NCI-H446 (cell line): ENCODE results near the gene CFAP97D2.
A peak's percentile ranks its signal among the peaks of the same experiment; 100 is the strongest.
"Not testable (repeated sequence)": the region's sequence is repeated elsewhere in the genome, so short reads cannot be mapped to it uniquely, and the experiment has no call there.

Experiments
- DNase-seq, 2 experiments: peaks; one replicate each; lab custom pipeline; 2025; lab: John Stamatoyannopoulos, UW

The CFAP97D2 gene

DNA sequence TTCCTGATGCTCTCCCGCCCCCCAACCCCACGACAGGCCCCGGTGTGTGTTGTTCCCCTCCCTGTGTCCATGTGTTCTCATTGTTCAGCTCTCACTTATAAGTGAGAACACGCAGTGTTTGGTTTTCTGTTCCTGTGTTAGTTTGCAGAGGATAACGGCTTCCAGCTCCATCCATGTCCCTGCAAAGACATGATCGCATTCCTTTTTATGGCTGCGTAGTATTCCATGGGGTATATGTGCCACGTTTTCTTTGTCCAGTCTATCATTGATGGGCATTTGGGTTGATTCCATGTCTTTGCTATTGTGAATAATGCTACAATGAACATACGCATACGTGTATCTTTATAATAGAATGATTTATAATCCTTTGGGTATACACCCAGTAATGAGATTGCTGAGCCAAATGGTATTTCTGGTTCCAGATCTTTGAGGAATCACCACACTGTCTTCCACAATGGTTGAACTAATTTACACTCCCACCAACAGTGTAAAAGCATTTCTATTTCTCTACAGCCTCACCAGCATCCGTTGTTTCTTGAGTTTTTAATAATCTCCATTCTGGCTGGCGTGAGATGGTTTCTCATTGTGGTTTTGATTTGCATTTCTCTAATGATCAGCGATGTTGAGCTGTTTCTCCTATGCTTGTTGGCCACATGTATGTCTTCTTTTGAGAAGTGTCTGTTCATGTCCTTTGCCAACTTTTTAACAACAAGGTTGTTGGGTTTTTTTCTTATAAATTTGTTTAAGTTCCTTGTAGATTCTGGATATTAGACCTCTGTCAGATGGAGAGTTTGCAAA, 20.0 kb upstream of the CFAP97D2 start:
- DNase-seq, result not testable (repeated sequence)

DNA sequence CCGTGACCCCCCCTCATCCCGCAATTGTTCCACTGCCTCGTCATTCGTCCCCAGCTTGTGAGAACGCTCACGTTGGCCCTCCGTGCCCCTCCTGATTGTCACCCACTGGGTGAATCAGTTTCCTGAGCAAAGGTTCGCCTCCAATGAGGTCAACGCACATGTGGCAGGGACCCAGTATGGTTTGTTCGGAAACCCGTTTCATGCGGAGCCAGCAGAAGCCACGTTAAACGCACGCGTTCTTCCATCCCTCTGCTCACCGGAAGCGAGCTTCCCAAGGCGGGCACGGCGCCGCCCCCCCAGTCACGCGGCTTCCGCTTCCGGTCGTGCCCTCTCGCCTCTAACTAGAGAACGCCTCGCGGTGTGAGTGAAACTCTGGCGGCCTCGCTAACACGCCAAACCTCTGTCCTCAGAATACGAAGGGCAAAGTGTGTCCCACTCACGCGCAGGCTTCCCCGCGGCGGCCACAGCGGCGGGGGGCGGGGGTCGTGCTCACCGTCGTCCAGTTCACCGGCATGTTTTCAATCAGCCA, 18.0 kb upstream of the CFAP97D2 start:
- no peak for DNase-seq

- DNase-seq, result no peak
Observed at GRCh38 chr13:114161644-114162532, 17.2 kb upstream of the CFAP97D2 start.

GRCh38 chr13:114162533-114162922, 16.5 kb upstream of the CFAP97D2 start:
- no peak for DNase-seq

DNA sequence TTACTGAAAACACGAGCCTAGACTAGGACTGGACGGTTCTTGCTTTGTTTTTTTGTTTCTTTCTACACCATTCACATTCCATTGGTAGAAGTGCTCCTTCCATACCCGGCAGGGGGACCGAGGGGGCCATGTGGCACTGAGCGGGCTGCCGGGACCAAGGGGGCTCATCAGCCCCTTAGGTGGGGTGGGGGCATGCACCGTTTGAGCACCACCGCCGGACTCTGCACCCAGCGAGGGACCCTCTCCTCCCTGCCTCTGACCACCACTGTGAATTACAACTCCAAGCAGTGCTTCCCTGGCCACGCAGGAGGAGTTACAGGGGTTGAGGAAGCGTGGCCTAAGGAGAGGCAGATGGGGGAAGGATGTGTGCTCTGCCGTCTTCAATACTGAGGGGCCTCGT, 15.0 kb upstream of the CFAP97D2 start:
- no peak for DNase-seq

- DNase-seq, result no peak
Observed at GRCh38 chr13:114164681-114165429, 14.2 kb upstream of the CFAP97D2 start.

GRCh38 chr13:114166381-114167131, 12.5 kb upstream of the CFAP97D2 start:
- DNase-seq, result peak in 1 of 2 experiments; percentile 56

- DNase-seq, result no peak
Observed at GRCh38 chr13:114167426-114167825, 11.6 kb upstream of the CFAP97D2 start.

- no peak for DNase-seq
Observed at GRCh38 chr13:114167885-114168284, 11.2 kb upstream of the CFAP97D2 start.

DNA sequence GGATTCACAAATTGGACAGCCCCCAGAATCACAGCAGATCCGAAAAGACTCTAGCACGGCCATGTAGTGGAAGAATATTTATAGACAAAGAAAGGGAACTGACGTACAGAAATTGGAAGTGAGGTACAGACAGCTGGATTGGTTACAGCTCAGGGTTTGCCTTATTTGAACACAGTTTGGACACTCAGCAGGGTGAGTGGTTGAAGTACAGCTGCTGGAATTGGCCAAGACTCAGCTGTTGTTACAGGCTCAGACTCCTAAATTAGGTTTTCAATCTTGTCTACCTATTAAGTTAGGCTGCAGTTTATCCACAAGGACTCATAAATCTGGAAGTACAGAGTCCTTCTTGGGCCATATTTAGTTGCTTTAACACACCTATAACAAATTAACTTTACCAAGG, 5.8 kb upstream of the CFAP97D2 start:
- DNase-seq, result no peak

DNA sequence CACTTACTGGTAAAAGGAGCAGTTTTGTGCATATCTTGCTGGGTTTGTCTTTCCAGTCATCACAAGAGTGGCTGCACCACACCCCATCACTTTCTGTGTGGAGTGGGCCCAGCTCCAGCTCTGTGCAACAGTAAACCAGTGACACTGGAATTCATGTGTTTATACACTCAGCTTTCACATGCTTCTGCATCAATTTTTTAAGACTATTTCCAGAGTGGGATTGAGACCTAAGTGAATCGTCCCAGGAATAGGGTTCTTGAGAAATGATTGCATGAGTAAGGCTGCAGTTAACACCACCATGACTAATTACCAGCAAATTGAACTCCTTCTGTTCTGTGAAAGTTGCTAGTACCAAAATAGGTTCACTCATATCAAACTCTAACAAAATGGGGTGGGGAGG, 5.3 kb upstream of the CFAP97D2 start:
- no peak for DNase-seq

- DNase-seq, result no peak
Observed at GRCh38 chr13:114174529-114174961, 4.5 kb upstream of the CFAP97D2 start.

DNA sequence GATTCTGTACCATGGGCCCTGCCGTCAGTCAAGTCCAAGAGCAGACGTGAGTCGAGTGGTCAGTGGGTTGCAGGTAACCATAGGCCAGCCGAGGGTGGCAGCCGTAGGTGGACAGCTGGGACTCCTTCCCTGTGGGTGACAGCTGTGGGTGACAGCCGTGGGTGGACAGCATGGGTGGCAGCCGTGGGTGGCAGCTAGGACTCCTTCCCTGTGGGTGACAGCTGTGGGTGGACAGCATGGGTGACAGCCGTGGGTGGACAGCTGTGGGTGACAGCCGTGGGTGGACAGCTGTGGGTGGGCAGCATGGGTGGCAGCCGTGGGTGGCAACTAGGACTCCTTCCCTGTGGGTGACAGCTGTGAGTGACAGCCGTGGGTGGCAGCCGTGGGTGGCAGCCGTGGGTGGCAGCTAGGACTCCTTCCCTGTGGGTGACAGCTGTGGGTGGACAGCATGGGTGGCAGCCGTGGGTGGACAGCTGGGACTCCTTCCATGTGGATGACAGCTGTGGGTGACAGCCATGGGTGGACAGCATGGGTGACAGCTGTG, 2.6 kb upstream of the CFAP97D2 start:
- DNase-seq, result not testable (repeated sequence)

GRCh38 chr13:114177245-114178010, 1.6 kb upstream of the CFAP97D2 start:
- DNase-seq, result no peak

- no peak for DNase-seq
Observed at GRCh38 chr13:114185182-114185971, 6.3 kb downstream of the CFAP97D2 start.

- no peak for DNase-seq
Observed at GRCh38 chr13:114194853-114195252, 15.8 kb downstream of the CFAP97D2 start.

DNA sequence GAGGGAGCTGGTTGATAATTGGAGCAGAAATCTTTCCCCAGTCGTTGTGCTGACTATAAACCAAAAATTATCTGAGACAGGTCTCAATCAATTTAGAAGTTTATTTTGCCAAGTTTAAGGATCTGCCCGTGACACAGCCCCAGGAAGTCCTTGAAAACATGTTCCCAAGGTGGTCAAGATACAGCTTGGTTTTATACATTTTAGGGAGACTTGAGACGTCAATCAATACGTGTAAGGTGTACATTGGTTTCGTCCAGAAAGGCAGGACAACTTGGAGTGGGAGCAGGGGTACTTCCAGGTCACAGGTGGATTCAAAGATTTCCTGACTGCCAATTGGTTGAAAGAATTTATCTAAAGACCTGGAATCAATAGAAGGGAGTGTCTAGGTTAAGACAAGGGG, 17.6 kb downstream of the CFAP97D2 start:
- no peak for DNase-seq

- DNase-seq, result no peak
Observed at GRCh38 chr13:114198556-114198955, 19.5 kb downstream of the CFAP97D2 start.

DNA sequence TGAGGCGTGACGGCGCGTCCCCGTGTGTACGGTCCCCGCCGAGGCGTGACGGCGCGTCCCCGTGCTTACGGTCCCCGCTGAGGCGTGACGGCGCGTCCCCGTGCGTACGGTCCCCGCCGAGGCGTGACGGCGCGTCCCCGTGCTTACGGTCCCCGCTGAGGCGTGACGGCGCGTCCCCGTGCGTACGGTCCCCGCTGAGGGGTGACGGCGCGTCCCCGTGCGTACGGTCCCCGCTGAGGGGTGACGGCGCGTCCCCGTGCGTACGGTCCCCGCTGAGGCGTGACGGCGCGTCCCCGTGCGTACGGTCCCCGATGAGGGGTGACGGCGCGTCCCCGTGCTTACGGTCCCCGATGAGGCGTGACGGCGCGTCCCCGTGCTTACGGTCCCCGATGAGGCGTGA, 20.5 kb downstream of the CFAP97D2 start:
- not testable (repeated sequence) for DNase-seq
